HT-29 (cell line): ENCODE results near the gene TM4SF5. TPM values are rescaled to one million over a fixed set of nuclear protein-coding genes. Genes with fewer than 3 reads are reported as not detected.

ENCODE experiments used
- DNase-seq: peaks from one replicate; pipeline ENCODE4 v3.0.0-alpha.2; 2015; ENCODE audit warnings: low spot score
- total RNA-seq: library from RNA; depleted of rRNA; stranded (reverse); fragments of >200 nt; shearing (Covaris generic); gene quantifications from 2 replicates; pipeline ENCODE4 v1.2.3, GENCODE V29; 2014; rRNA removed

TM4SF5 gene, protein sequence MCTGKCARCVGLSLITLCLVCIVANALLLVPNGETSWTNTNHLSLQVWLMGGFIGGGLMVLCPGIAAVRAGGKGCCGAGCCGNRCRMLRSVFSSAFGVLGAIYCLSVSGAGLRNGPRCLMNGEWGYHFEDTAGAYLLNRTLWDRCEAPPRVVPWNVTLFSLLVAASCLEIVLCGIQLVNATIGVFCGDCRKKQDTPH
- total RNA-seq: 0.44 and 0.61 TPM in 2 replicates

DNA sequence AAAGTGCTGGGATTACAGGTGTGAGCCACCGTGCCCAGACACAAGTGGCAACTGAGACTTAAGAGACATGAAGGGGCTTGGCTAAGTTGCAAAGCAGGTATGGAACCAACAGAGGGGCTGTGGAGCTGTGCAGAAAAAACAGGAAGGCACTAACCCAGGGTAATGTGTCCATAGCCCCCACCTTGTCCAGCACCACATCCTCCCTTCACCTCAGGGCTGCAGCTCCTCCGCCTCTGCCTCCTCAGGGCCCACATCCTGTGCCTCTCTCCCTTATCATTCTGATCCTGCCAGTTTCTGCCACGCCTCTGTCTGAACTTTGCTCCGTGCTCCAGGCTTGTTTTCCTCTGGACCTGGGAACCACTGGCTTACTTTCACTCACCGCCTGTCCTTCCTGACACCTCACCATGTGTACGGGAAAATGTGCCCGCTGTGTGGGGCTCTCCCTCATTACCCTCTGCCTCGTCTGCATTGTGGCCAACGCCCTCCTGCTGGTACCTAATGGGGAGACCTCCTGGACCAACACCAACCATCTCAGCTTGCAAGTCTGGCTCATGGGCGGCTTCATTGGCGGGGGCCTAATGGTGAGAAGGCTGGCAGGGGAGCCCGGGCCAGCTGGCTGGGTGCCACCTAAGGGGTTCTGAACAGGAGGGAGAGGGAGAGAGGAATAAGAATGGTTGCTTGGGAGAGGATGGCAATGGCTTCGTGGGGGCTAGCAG lies at the start of gene TM4SF5:
TM4SF5 (plus strand) TSS at position 368 of the 716 bp plus-strand sequence; CDS start at position 405, 37 bp downstream.
- DNase-seq: peak; percentile 70

DNA sequence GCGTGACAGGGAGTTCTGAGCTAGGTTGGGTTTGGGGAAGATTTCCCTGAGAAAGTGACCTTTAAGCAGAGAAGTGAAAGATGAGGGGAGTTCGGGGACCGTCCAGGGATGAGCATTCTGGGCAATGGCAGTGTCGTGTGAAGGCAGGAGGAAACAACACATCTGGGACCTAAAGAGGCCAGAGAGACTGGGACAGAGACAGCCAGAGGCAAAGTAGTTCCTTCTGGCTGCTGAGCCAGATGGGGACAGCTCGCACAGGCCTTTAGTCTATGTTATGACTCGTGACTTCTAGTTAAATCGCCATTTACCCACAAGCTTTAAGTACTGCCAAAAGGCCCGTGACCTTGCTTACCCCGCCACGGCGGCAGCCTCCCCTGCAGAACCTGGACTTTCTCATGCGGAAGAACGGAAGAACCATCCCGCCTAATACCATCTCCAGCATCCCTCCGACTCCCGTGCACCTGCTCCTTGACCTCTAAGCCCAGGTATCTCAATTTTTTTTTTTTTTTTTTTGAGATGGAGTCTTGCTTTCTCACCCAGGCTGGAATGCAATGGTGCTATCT lies 48.9 kb upstream of the TM4SF5 start:
- no peak for DNase-seq

DNA sequence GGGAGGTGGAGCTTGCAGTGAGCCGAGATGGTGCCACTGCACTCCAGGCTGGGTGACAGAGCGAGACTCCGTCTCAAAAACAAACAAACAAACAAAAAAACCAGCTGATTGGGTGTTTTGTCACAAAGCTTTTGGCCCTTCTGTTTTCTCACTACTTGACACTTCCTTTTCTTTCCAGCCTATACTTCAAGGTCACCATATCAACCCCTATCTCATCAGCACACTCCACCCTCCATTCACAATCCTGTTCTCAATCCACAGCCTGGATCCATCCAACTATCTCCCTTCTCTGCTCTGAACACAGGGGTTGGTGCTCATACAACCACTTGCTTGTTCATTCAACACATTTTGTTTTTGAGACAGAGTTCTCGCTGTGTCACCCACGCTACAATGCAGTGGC lies 47.0 kb upstream of the TM4SF5 start:
- DNase-seq: no peak

DNA sequence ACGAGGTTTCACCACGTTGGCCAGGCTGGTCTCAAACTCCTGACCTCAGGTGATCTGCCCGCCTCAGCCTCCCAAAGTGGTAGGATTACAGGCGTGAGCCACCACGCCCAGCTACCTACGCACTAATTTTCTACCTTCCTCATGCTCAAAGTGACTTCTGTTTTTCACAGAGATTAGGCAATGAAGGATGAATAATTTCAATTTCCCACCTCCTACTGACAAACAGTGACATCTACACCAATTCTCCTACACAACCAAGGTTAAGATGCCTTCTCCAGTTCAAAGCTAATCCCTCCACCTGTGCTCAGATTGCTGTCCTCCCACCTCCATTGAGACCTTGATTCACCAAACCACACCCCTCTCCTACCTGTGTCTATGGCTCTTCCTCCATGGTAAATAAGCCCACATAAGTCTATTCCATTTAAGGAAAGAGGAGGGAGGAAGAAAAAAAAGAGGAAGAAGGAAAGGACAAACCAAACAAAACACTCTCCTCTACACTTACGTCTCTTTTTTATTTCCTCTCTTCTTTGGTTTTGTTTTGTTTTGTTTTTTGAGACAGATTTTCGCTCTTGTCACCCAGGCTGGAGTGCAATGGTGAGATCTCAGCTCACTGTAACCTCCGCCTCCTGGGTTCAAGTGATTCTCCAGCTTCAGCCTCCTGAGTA lies 45.9 kb upstream of the TM4SF5 start:
- no peak for DNase-seq

DNA sequence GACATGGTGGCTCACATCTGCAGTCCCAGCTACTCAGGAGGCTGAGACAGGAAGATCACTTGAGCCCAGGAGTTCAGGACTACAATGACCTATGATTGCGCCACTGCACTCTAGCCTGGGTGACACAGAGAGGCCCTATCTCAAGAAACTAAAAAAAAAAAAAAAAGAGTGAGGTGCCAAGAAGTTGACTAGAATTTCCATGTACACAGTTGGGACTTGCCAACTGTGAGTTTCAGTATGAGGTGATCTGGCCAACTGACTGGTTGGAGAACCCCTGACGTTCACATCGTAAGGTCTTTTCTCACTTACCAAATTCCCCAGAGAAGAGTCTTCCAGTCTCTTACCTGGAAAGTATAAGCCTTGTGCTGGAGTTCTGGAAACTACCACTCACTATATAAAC lies 43.6 kb upstream of the TM4SF5 start:
- DNase-seq: no peak

DNA sequence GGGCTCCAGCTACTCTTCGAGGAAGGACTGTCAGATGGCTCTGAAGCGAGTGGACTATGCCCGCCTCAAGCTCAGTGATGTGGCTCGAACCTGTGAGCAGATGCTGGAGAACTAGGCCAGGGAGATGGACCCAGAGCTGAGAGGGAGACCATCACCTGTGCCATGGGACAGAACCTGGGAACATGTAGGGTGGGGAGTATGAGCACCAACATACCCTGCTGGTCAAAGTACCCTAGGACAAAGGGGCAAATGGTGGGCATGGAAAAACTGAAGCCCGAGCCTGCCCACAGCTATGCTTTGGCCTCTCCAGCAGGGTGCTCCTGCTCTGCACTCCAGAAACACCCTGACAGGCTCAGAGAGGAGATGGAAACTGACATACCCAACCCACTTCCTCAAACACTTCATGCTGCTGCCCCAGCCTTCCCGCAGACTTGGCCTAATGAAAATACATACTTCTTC lies 38.6 kb upstream of the TM4SF5 start:
- DNase-seq: no peak

DNA sequence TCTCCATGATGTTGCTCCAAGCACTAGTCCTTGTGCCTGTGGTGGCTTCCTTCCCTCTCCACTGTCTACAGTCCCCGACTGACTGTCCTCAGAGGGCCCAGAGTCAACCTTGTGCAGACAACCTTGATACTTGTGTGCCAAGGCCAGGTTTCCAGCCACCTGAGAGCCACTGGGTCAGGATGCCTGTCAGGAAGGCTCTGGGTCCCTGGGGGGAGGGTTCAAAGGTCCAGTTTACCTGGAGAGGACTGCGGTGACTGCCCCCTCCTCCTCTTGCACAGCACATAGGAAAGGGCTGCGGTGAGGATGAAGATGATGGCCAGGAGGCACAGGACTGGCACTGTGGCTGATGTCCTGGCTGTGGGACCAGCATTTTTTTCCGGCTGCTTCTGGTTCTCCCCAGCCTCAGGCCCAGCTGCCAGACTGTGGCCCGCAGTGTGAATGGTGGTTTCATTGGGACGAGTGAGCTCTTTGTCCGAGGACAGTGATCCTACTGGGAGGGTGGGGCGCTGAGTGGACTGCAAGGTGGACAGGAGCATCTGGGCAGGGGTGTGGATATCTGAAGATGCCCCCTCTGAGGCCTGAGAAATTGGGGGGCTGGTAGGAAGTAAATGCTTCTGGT lies 36.7 kb upstream of the TM4SF5 start:
- DNase-seq: no peak

DNA sequence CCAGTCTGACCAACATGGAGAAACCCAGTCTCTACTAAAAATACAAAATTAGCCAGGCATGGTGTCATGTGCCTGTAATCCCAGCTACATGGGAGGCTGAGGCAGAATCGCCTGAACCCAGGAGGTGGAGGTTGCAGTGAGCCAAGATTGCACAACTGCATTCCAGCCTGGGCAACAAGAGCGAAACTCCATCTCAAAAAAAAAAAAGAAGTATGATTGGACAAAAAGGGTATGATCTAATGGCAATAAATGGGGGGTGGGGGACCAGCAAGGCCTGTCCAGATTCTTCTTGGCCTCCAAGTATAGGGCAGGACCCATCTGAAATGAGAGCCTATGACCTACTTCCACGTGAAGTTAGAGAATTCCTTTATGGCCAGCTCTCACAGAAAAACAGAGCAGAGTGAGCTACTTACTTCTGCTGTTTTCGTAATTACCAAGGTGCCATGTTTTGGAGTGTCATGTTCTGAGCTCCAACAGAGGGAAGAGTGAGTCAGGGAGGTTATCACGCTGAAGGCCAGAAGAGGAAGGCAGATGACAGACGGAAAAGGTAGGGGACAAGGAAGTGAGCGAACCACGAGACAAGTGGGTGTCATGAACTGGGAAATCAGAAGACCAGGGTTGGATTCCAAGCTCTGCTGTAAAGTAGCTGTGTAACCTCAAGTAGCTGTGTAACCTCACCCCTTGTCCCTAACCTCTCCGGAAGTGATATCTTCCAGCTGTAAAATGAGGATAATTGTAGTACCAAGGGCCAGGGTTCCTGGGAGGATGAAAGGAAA lies 35.6 kb upstream of the TM4SF5 start:
- DNase-seq: no peak

DNA sequence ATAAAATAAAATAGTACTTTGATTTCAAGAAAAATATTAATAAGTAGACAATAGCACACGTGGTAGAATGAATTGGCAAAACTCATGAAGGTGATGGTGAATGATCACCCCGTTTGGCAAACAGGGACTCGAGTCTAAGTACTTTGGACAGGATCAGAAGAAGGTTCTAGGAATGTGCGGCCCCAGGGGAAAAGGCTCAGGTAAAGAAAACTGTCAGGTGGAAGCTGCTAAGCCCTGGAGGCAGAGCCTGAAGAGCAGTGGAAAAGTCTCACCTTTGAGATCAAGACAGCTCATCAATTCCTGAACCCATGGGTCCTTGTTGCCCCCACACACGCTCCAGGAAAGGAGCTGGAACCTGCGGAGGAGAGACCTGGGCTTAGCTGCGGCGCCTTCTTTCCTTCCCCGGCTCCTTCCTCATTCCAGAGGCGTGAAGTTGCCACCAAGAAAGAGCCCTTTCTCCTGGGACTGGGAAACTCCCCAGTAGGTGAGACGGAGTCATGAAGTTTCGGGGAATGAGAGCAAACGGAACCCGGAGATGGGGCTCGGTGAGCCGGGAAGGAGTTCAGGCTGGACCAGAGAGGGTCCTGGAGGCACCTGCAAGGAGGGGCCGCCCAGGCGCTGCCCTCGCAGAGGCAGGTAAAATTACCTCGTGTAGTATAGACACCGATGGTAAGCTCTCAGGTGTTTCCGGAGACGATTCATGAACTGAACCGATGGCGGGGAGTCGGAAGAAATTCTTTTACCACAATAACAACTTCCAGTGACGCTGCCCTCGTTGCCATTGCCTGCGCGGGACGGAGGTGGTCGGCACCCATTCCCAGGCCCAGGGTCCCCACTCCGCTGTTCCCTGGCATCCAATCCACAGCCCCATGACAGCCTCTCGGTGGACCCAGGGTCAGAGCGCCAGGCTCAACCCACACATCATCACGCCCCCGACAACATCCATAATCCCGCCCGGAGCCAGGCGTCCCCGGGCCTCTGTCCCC lies 33.3 kb upstream of the TM4SF5 start:
- DNase-seq: peak; percentile 59

DNA sequence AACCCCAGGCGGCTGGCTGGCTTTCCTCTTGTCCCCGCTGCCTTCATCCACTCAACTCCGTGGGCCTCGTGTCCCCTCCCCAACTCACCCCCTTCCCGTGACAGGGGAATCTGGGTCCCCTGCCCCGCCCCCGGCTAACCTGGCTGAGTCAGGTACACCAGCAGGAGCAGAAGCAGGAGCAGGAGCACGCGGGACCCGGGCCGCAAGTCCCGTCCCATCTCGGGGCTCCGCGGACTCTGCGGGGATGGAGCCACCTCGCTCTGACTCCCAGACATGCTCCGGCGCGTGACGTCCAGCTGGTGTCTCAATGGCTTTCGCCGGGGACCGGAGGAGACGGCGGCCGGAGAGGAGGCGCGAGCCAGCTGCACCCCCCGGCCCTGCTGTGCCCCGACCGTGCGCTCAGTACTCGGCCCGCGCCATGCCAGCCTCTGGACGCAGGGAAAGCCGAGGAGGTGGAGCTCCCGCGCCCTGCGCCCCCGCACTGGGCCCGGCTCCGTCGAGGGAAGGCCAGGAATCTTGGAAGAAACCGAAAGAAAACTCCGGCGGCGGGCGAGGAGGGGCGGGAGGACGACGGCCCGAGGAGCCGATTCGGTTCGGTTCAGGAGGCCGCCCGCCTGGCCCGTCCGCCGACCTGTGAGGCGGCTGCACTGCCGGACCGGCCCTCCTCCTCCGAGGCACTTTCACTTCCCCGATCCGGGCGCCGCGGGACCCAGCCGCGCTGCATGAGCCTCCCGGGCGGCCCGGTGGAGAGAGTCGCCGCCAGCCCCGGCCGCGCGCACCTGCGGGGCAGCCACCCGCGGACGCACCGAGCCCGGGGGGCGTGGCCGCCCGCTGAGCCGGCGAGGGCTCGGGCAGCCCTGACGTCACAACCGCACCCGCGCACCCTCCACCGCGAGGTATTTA lies 32.3 kb upstream of the TM4SF5 start, which contains the start of the genes CXCL16 and ZMYND15:
CXCL16 (minus strand) TSS at position 807 of the 903 bp plus-strand sequence; CDS start at position 218, 589 bp downstream.
ZMYND15 (plus strand) TSS at position 712 of the 903 bp plus-strand sequence. CDS start 716 bp downstream, outside the sequence.
- DNase-seq: peak; percentile 31

DNA sequence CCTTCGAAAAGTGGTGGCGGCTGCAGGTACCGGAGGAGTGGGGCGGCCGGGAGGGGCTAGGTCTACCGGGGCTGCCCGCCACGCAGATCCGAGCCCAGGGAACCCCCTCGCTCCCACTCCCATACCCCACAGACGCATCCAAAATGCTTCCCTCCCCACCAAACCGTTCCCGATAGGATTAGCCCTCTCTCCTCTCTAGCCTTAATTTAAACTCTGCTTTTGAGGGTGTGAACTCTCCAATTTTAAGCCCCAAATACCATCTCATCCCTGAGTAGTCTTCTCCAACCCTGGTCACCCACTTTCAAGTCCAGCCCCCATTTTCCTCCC lies 31.7 kb upstream of the TM4SF5 start:
- no peak for DNase-seq

DNA sequence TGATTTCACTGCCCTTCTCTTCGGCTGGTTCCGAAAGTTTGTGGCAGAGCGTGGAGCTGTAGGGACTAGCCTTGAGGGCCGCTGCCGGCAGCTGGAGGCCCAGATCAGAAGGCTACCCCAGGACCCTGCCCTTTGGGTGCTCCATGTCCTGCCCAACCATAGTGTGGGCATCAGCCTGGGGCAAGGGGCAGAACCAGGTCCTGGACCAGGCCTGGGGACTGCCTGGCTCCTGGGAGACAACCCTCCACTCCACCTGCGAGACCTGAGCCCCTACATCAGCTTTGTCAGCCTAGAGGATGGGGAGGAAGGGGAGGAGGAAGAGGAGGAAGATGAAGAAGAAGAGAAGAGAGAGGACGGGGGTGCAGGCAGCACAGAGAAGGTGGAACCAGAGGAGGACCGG lies 31.1 kb upstream of the TM4SF5 start:
- no peak for DNase-seq

DNA sequence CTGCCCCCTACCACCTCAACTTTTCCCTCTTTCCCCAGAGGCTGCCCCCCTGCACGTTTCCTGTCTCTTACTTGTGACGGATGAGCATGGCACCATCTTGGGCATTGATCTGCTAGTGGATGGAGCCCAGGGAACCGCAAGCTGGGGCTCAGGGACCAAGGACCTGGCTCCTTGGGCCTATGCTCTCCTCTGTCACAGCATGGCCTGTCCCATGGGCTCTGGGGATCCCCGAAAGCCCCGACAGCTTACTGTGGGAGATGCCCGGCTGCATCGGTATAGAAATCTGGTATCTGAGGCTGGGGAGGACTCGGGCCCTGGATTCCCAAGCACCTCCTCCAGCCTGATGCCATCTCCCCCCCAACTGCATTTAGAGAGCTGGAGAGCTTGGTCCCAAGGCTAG lies 30.1 kb upstream of the TM4SF5 start:
- DNase-seq: no peak

DNA sequence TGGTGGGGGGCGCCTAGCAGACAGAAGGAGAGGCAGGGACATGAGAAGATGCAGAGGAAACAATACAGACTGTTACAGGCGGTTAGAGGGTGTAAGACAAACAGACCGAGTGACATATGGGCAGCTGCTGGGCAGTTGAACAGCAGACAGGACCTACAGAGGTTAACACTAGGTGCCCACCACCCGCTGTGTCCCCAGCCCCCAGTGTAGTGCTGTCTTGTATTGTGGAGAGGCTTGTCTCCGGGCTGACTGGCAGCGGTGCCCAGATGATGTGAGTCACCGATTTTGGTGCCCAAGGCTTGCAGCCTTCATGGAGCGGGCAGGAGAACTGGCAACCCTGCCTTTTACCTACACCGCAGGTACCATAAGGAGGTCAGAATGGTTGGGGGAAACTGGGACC lies 29.6 kb upstream of the TM4SF5 start:
- DNase-seq: no peak

DNA sequence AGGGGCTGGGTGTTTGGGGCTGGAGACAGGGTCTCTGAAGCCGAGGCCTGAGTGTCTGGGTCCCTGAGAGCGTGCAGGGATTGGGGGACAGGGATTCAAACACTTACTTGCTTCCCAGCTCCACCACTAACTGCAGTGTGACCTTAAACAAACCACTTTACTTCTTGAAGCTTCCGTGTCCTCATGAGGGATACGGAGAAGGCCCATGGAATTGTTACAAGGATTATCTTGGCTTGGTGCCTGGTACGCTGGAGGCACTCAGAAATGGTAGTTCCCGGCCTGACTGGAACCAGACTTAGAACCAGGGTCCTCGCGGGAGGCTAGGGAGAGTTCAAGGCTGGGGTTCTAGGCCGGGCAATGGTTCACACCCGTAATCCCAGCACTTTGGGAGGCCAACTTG lies 29.1 kb upstream of the TM4SF5 start:
- no peak for DNase-seq

DNA sequence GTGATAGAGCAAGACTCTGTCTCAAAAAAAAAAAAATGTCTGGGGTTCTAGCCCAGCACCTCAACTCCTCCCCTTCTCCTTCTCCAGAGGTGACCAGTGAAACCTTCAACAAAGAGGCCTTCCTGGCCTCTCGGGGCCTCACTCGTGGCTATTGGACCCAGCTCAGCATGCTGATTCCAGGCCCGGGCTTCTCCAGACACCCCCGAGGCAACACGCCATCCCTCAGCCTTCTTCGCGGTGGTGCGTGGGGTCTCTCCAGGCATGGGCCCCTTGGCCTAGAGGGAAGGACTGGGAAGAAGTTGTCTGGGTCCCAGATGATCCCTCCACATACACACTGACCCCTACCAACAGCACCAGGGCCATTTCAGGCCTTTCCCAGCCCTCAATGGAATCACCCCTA lies 28.5 kb upstream of the TM4SF5 start:
- no peak for DNase-seq

DNA sequence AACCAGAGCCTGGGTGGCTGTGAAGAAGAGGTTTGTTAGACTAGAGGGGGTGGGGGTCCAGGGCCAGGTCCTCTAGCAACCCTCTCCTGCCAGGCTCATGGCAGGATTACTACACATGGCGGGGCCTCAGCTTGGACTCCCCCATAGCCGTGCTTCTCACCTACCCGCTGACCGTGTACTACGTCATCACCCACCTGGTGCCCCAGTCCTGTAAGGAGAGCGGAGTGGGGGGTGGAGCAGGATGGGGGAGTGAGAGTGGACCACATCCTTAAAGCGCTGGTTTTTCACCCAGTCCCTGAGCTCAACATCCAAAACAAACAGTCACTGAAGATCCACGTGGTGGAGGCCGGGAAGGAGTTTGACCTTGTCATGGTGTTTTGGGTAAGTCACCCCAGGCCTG lies 27.8 kb upstream of the TM4SF5 start:
- no peak for DNase-seq
